GM19043 (cell line): Measurements from ENCODE around the gene SLTM.
"Not testable (repeated sequence)": the region's sequence is repeated elsewhere in the genome, so short reads cannot be mapped to it uniquely, and the experiment has no call there.

Experiments used
- ATAC-seq: cut with Tn5 transposase; IDR thresholded peaks from one replicate; pipeline ENCODE4 v1.9.1; 2021; ENCODE audit warnings: low read depth; ENCODE audit not compliant: unreplicated experiment

The SLTM gene

DNA sequence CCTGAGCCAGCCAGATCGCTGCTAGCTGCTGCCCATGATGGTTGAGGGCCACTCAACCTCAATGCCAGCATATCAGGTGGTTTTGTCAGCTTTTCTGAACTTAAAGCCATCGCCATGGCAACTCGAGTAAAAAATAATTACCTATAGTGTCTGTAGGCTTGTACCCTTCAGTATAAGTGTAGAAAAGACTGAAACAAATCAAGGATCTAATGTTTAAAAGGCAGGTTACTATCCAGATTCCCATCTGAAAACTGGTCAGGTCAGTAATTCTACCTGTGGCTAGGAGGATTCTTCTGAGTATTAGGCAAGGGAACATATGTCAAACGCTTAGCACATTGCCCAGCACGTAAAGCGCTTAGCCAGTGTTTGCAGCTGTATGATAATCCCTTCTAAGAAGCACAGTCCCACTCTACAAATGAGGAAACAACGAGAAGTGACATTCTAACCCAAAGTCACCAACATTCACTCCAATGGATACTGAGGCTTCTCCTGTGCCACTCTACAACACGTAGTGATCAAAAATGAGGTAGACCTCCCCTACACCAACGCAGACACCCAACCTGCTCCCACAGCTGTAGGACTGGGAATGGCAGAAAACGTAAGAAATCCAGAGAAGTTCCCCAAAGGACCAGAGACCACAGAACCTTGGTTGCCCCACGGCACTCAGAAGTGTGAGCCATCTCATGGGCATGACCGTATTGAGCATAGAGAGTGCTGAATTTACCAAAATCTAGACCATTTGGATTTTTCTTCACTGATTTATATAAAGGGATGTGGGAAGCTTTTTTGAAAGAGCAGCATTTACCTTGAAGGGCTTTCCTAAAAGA is 55.3 kb downstream of the SLTM start:
- no peak for ATAC-seq

DNA sequence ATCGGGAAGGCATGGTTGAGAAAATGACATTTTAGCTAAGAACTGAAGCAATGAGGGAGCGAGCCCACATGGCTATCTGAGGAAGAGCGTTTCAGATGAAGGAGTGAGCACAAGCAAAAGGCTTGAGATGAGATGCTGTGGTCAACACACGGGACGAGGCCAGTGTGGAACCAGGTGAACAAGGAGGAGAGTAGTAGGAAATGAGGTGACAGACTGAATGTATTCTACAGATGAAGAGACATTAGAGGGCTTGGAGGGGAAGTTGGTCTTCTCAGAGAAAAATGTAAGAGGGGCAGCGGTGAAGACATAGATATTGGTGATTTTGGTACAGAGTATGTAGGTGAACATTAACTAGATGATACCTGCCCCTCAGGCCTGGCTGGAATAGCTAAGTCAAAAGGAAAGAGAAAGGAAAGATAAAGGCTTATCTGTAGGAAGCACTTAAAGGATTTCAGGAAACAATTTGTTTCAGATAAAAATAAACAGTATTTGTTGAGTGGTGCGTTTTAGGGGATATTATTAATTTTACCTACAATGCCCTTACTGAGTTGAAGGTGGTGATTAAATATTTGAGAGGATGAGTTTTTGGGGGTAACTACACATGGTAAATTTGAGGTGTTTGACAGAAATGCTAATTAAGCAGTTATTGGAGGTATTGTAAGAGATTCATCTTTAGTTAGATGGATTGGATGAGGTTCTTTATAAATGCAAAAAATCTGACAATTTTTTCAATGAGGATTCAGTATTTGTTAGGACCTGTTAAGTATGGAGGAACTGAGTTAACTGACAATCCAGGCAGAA is 57.0 kb downstream of the SLTM start:
- ATAC-seq, result no peak

DNA sequence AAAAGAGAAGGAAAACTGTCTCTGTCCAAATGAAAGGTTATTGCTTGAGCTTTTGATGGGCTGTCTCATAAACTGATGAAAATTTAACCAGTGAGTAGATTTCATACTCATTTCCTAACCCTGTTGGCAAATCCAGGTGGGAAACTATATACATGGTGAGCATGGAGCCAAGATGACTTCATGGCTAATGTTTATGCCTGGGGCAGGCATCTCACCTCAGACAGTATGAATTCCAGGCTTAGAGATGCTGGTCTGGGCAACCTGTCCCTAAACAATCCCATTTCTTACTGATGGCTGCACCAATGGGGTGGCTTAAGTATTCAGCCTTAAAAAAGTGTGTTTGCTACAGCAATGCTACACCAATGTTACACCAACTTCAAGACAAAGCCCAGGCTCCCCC is 58.1 kb downstream of the SLTM start:
- no peak for ATAC-seq

DNA sequence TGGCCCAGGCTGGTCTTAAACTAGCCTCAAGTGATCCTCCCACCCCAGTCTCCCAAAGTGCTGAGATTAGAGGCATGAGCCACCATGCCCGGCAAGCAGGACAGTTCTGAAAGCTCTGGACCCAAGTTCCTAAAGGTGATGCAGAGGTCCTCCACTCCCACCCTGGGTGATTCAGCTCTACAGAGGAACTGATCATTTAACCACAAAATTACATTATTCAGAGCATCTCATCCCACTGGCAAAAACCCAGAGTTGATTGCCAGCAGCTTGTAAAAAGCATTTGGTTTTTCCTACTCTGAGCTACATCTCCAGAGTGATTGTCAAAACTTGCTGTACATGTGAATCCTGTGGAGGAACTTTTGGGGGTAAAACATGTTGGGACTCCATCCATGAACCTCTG is 60.2 kb downstream of the SLTM start:
- ATAC-seq, result no peak

DNA sequence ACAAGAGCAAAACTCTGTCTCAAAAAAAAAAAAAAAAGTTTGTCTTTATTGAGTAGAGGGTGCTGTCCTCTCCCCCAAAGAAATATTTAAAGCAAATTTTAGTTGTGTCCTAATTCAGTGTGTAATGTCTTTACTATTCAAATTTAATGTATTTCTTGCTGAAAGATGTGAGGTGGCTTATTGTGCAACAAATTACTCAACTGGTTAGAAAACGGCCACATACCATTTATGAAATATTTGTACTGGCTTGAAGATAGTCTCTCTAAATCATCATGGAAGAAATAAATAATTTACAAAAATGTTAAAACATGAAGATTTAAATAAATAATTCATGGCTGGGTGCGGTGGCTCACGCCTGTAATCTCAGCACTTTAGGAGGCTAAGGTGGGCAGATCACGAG is 63.0 kb downstream of the SLTM start:
- no peak for ATAC-seq

DNA sequence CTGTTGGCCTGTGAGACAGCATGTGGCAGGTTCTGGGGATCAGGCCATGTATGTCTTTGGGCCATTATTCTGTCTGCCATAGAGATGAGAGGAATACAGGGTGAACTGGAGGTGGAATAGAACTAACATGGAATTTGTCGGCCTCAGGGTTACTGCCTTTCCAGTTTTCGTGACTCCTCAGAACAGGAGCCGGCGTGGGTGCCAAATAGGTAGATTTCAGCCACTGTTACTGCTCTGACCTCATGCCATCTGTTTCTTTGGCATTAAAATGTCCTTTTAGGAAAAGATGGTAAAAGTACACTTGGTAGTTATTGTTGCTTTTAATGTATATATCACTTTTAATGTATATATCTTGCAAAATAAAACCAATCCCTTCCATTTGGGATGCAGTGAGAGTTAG is 65.6 kb downstream of the SLTM start:
- ATAC-seq, result no peak

DNA sequence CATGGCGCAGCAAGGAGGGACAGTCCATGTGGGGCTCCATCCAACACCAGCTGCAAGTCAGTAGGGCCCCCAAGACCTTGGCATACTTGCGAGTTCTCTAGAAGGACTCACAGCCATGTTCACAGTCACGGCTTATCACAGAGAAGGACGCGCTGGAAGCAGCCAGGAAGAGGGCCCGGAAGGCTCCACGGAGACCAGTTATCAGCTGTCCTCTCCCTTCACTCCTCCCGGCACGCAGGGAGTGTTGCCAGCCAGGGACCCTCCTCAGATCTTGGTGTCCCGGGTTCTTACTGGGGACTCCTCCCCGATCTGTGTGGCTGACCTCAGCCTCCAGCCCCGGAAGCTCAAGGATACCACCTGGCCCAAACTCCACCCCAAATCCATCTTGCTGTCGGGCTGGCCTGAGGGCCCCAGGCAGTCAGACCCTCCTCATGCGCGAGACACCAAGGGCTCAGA is 68.0 kb downstream of the SLTM start:
- no peak for ATAC-seq

DNA sequence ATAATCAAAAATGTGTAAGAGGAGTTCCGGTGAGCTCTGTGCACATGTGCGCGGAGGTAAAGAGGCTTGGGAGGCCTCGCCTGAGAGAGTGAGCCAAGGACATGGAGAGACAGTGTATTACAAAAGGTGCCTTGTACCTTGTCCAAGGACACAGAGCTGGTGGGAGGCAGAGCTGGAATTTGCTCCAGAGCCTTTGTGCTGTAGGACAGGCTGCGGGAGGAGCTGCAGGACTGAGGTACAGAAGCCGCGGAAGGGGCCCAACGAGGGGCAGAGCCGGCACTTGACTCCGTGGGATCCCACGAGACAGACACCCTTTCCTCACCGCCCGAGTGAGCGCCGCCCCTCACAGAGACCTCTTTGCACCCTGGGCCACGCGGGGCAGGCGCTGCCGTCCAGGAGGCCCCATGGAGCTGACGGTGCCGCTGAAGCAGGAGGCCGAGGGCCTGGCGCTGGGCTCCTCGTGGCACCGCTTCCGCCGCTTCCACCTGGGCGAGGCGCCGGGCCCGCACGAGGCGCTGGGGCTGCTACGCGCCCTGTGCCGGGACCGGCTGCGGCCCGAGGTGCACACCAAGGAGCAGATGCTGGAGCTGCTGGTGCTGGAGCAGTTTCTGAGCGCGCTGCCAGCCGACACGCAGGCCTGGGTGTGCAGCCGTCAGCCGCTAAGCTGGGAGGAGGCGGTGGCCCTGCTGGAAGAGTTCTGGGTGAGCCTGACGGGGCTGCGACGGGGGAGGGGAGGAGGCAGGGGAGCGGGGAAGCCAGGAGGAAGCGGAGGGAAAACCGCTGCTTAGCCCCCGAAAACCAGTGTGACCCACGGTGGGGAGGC is 68.7 kb downstream of the SLTM start:
- no peak for ATAC-seq

DNA sequence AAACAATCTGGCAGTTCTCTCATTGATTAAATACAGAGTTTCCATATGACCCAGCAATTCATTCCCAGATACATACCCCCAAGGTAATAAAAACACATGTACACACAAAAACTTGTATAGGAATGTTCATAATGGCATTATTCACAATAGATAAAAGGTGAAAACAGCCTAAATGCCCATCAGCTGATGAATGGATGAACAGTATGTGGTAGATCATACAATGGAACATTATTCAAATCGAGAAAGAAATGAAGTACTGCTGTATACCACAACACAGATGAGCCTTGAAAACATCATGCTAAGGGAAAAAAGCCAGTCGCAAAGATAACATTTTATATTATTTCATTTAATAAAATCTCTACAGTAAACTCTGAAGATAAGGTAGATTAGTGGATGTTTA is 71.2 kb downstream of the SLTM start:
- ATAC-seq, result no peak

DNA sequence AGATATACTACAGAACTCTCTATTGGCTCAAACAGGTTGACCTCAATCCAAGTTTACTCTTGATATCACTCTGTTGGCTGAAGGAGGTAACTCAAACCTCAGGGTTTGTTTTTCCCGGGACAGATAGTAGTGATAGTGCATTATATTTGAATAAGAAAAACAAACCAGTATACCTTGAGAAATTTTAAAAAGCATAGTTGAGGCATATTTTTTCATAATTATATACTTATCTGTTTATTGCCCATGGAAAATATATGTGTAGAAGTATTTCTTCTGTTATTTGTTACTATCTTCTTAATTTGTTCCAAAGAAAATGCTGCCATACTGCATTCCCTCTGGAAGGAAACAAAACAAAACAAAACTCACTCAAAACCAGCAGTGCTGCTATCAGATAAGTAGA is 76.9 kb downstream of the SLTM start:
- ATAC-seq, result not testable (repeated sequence)

DNA sequence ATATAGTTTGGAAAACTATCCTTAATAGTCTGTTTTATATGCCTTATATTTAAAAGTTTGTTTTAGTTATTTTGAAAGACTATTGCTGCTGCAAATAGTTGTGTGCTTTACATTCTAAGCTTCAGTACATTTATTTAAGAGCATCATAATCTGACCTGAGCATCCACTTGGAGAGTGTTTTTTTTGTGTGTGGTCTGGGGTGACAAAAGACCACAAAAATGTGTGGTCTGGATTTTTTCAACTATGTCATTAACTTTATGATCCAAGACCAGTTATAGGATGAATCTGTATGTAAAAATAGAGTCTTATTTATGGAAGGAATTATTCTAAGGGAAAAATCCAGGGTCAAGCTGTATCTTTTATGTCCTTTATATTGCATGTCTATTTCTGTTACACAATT is 77.4 kb downstream of the SLTM start:
- ATAC-seq, result no peak

DNA sequence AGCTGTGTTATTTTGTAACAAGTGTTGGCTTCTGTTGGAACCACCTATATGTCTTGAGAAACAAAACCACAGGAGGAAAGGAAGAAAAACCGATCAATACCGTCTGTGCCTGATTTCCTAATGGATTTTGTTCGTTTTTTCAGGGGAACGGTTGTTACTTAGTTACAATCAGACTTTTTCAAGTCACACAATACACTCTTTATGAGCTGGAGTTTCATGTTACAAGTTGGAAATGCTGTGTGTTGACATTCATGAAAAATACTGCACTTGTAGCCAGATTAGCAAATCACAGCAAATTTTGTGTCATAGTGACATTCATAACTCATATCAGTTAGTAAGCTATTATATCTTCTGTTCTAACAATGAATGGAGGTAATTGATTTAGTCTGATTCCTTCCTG is 78.9 kb downstream of the SLTM start:
- ATAC-seq, result no peak

DNA sequence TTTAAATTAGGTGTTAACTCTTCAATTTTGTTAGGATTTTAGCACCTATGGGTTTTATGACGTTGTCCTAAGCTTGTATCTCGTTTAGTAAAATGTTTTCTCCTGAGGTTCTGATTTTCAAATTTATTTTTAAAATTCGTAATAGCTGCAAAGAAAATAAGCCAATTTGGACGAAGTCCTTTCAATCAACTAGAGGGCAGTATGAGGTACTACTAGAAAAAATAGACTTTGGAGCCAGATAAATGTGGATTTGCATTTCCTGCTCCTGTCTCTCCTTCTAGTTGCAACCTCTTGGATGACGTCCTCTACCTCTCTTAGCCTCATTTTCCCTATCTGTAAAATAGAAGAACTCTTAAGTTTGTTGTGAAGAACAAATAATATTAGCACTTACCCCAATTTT is 81.1 kb downstream of the SLTM start:
- no peak for ATAC-seq

DNA sequence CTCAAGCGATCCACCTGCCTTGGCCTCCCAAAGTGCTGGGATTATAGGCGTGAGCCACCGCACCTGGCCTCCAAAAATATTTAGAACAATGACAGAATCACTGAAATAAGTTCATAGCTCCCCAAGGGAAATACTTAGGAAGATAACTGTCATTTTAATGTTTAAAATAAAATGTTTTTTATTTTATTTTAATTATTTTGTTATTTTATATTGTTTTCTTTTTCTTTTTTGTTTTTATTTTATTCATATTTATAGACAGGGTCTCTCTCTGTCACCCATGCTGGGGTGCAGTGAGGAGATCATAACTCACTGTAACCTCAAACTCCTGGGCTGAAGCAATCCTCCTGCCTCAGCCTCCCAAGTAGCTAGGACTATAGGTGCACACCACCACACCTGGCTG is 82.3 kb downstream of the SLTM start:
- ATAC-seq, result not testable (repeated sequence)

DNA sequence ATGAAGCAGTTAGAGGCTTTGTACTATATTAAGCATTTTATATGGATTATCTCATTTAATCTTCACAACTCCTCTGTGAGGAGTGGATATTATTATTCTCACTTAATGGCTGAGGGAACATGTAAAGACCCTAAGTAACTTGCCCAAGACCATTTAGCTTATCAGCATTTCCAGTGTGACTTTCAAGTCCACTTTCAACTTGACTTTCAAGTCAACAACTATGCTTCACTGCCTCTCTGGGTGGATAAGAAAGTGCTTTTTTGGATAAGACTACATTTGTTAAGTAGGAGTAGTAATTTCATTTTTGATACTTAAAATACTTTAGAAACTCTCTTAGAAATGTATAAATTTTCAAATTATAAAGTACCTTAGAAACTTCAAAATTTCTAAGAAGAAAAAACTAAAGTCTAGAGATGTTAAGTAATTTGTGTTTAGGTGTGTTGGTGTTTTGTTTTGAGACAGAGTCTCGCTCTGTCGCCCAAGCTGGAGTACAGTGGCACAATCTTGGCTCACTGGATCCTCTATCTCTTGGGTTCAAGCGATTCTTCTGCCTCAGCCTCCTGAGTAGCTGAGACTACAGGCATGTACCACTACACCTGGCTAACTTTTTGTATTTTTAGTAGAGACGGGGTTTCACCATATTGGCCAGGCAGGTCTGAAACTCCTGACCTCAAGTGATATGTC is 90.6 kb downstream of the SLTM start:
- ATAC-seq, result no peak

DNA sequence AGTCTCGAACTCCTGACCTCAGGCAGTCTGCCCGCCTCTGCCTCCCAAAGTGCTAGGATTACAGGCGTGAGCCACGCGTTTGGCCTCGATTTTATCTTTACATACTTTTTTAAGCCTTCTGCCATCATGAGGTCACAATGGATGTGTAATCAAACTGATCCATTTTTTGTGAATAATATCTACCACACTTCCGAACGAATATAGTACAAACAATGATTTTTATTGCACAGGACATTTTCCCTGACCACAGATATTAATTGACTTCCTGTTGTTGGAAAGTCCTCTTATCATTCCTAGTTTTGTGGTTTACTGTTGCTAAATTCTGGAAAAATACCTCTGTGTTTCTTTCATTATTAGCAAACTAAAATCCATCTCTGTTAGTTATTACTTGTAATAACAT is 93.4 kb downstream of the SLTM start:
- no peak for ATAC-seq

DNA sequence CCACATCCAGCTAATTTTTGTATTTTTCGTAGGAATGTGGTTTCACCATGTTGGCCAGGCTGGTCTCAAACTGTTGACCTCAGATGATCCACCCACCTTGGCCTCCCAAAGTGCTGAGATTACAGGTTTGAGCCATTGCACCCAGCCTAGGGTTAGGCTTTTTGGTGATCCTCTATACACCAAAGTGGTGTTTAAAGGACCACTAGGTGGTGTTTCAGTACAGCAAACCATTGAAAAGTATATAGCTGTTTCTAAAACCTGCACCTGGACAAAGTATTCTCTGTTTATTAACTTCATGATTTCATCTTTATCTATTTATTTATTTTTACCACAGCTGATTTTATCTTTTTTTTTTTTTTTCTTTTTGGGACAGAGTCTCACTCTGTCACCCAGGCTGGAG is 94.0 kb downstream of the SLTM start:
- ATAC-seq, result no peak

DNA sequence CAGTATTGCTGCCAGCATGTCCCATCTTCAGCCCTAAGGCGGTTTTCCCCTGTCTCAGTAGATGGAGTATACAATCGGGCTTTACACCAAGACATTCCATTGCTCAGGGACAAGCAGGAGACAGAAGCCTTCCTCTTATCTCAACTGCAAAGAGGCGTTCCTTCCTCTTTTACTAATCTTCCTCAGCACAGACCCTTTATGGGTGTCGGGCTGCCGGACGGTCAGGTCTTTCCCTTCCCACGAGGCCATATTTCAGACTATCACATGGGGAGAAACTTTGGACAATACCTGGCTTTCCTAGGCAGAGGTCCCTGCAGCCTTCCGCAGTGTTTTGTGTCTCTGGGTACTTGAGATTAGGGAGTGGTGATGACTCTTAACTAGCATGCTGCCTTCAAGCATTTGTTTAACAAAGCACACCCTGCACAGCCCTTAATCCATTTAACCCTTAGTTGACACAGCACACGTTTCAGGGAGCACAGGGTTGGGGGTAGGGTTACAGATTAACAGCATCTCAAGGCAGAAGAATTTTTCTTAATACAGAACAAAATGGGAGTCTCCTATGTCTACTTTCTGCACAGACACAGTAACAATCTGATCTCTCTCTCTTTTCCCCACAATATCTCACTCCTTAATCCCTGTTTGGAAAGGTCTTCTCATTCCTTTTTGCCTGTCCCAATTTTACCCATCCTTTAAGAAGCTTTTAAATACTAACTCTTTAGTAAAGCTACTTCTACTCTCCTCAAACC is 99.6 kb downstream of the SLTM start:
- not testable (repeated sequence) for ATAC-seq

DNA sequence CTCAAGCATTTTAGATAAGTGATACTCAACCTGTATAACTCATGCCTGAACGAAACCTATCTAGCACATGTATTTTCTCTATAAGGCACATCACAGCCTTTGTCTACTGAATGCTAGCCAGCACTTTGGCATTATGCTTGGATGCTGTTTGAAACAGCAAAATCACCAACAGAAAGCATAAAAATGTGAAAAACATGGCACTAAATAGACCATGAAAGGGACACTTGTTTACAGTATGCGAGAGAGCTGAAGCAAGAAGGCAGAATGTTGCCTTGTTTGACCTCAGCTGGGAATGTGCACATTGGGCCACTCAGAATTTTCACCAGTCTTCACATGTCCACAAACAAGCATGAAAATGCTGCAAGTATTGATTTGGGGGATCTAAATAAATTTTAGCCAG is 102.9 kb downstream of the SLTM start:
- ATAC-seq, result no peak
